CD14-positive monocyte (primary cell): ENCODE measurements around the gene TXLNB. TPM values are rescaled to one million over a fixed set of nuclear protein-coding genes. Genes with fewer than 3 reads are reported as not detected.

Source experiments
- DNase-seq, 3 donors: peaks; one replicate each; pipeline ENCODE4 v3.0.0-alpha.2; 2011 to 2022
- H2AFZ ChIP-seq: 2 replicates; pipeline ENCODE4 v1.6.0; 2012; ENCODE audit warnings: mild to moderate bottlenecking, low read depth, low read length, inconsistent platforms; ENCODE audit not compliant: insufficient read depth, poor library complexity, severe bottlenecking
- H3K27ac ChIP-seq, 2 donors: 1 replicate in 1 of 2; 2 replicates in 1 of 2; pipeline ENCODE4 v1.5.1; 2012 to 2013; ENCODE audit warnings: low read length in 2 of 2, control low read depth in 1 of 2, inconsistent platforms in 1 of 2, low read depth in 1 of 2, mild to moderate bottlenecking in 1 of 2
- H3K27me3 ChIP-seq, 2 donors: one replicate each; pipeline versions ENCODE4 v1.6.0 to v1.6.1; 2011 to 2013; ENCODE audit warnings: low read length in 2 of 2; ENCODE audit not compliant: control insufficient read depth in 2 of 2, insufficient read depth in 2 of 2
- H3K36me3 ChIP-seq, 2 donors: replicated peaks in 1 of 2; 1 replicate in 1 of 2; 2 replicates in 1 of 2; pipeline versions ENCODE4 v1.5.1 to v1.6.1; 2012 to 2013; ENCODE audit warnings: low read length in 2 of 2, control low read depth in 1 of 2, inconsistent platforms in 1 of 2, mild to moderate bottlenecking in 1 of 2; ENCODE audit not compliant: insufficient read depth in 2 of 2, control insufficient read depth in 1 of 2
- H3K4me1 ChIP-seq, 2 donors: 1 replicate in 1 of 2; 2 replicates in 1 of 2; pipeline versions ENCODE4 v1.5.1 to v1.6.1; 2012 to 2013; ENCODE audit warnings: low read length in 2 of 2, control low read depth in 1 of 2, inconsistent platforms in 1 of 2, mild to moderate bottlenecking in 1 of 2, moderate library complexity in 1 of 2; ENCODE audit not compliant: insufficient read depth in 2 of 2, control insufficient read depth in 1 of 2
- H3K4me2 ChIP-seq: replicated peaks from 2 replicates; pipeline ENCODE3; 2012; ENCODE audit warnings: low read length, moderate library complexity, mild to moderate bottlenecking; ENCODE audit not compliant: poor library complexity, severe bottlenecking; ENCODE audit errors: extremely low read depth
- H3K4me3 ChIP-seq, 3 experiments: fragments of 200-600 bp in 1 of 3; sonication (generic) in 1 of 3; replicated peaks in 1 of 3; 1 replicate in 2 of 3; 2 replicates in 1 of 3; pipeline ENCODE4 v1.5.1; 2011 to 2013; ENCODE audit warnings: low read length in 3 of 3, mild to moderate bottlenecking in 3 of 3, control low read depth in 2 of 3, low read depth in 2 of 3, inconsistent platforms in 1 of 3, moderate library complexity in 1 of 3
- H3K79me2 ChIP-seq: 2 replicates; pipeline ENCODE4 v1.6.0; 2012; ENCODE audit warnings: mild to moderate bottlenecking, control low read depth, inconsistent platforms, low read length, moderate library complexity; ENCODE audit not compliant: insufficient read depth
- H3K9ac ChIP-seq: 2 replicates; pipeline ENCODE4 v1.6.0; 2017; ENCODE audit warnings: low read length, mild to moderate bottlenecking; ENCODE audit not compliant: insufficient read depth, poor library complexity, severe bottlenecking
- H3K9me3 ChIP-seq, 2 donors: replicated peaks in 1 of 2; 1 replicate in 1 of 2; 2 replicates in 1 of 2; pipeline versions ENCODE4 v1.5.1 to v1.6.1; 2012 to 2013; ENCODE audit warnings: low read length in 2 of 2, control low read depth in 1 of 2; ENCODE audit not compliant: control insufficient read depth in 1 of 2, insufficient read depth in 1 of 2
- H4K20me1 ChIP-seq: 2 replicates; pipeline ENCODE4 v1.6.0; 2012; ENCODE audit warnings: mild to moderate bottlenecking, low read length, control low read depth, moderate library complexity; ENCODE audit not compliant: insufficient read depth
- H3K27ac Mint-ChIP-seq, 7 donors: one replicate each; pipeline ENCODE4 v1.8.0; 2020; ENCODE audit warnings: mild to moderate bottlenecking in 7 of 7, mixed read lengths in 7 of 7, moderate library complexity in 6 of 7, inconsistent platforms in 2 of 7
- H3K27me3 Mint-ChIP-seq, 3 donors: one replicate each; pipeline ENCODE4 v1.8.0; 2021 to 2022; ENCODE audit warnings: low read depth in 3 of 3, mild to moderate bottlenecking in 3 of 3, mixed read lengths in 3 of 3, moderate library complexity in 3 of 3, inconsistent platforms in 1 of 3
- H3K36me3 Mint-ChIP-seq, 2 donors: one replicate each; pipeline ENCODE4 v1.8.0; 2020; ENCODE audit warnings: mixed read lengths in 2 of 2, inconsistent platforms in 1 of 2, mild to moderate bottlenecking in 1 of 2
- H3K4me1 Mint-ChIP-seq: one replicate; pipeline ENCODE4 v1.8.0; 2020; ENCODE audit warnings: mild to moderate bottlenecking, mixed read lengths
- H3K4me3 Mint-ChIP-seq, 2 donors: one replicate each; pipeline ENCODE4 v1.8.0; 2020; ENCODE audit warnings: mild to moderate bottlenecking in 2 of 2, mixed read lengths in 2 of 2, moderate library complexity in 1 of 2
- H3K9me3 Mint-ChIP-seq, 7 donors: one replicate each; pipeline ENCODE4 v1.8.0; 2020 to 2022; ENCODE audit warnings: mixed read lengths in 7 of 7, mild to moderate bottlenecking in 6 of 7, moderate library complexity in 6 of 7, inconsistent platforms in 2 of 7
- WGBS: methylation state at CpG from one replicate; pipeline ENCODE4 v1.1.5; 2013; ENCODE audit warnings: missing lambda C conversion rate; ENCODE audit not compliant: insufficient coverage; 5-methylcytosine and 5-hydroxymethylcytosine counted together
- intact Hi-C, 2 donors: fragments of 100-400 bp; cut with micrococcal nuclease; formaldehyde crosslinking; loops; one replicate each; pipeline versions ENCODE4 v1.15.0 to v1.15.1; 2023
- polyA plus RNA-seq, 3 donors: library from polyadenylated mRNA; depleted of rRNA in 1 of 3; unstranded in 2 of 3; stranded (reverse) in 1 of 3; fragments of 300-500 nt in 2 of 3; fragments of >200 nt in 1 of 3; fragmentation: Illumina TruSeq in 2 of 3; gene quantifications; 1 replicate in 2 of 3; 2 replicates in 1 of 3; pipeline ENCODE4 v1.2.3, GENCODE V29; 2012 to 2021
- TF ChIP-seq, protein P1 (sequence below): fragments of 200-600 bp; IDR thresholded peaks from one replicate; pipeline ENCODE4 v1.8.0; 2022; ENCODE audit warnings: antibody characterized with exemption, mild to moderate bottlenecking

Gene TXLNB
- polyA plus RNA-seq, 3 donors, result 0.04 to 0.25 (median 0.14) TPM

DNA sequence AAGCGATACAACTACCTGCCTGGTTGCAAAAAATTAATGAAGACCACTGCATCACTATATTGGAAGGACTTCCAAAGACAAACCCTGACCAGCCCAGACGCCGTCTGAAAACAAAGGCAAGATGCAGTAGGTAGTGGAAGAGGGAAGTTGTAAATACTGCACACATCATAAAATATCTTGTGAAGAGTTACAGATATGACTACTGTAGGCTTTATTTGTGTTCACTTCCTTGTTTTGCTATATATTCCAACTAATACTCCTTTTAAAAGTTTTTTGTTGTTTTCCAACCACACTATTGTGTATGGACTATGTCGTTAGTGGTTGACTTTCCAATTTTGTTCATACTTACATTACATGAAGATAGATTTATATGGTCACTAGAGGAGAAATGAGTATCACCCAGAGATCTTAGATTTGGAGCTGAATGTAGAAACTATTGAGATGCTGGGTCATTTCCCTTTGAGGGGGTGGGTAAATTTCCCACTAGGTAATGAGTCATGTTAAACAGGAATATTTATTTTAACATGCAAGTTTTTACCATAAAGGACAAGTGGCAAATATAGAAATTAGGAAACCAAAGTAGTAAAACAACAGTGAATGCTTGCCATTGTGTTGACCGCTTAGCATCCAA lies 16.6 kb upstream of the TXLNB start:
- H3K9ac ChIP-seq, result no peak overlapping the region
- H4K20me1 ChIP-seq, result no peaks in the 10 kb centered on the region
- peak overlapping the region; percentile 39 for H3K4me2 ChIP-seq
- H3K4me1 ChIP-seq, result peaks cover 20 to 22% of the 10 kb centered on the region in 2 donors
- Mint-ChIP-seq H3K9me3 (peaks cover 0 to 4% (median 0%) of the 10 kb centered on the region in 7 donors), H3K36me3 (peaks cover 0 to 3% of the 10 kb centered on the region in 2 donors), H3K4me3 (no peak overlapping the region), H3K4me1 (peaks cover 26% of the 10 kb centered on the region), H3K27ac (peak overlapping the region; percentile 80 to 95 (median 94)), H3K27me3 (peaks cover 0 to 3% (median 0%) of the 10 kb centered on the region in 3 donors)
- TF ChIP-seq, protein P1, sequence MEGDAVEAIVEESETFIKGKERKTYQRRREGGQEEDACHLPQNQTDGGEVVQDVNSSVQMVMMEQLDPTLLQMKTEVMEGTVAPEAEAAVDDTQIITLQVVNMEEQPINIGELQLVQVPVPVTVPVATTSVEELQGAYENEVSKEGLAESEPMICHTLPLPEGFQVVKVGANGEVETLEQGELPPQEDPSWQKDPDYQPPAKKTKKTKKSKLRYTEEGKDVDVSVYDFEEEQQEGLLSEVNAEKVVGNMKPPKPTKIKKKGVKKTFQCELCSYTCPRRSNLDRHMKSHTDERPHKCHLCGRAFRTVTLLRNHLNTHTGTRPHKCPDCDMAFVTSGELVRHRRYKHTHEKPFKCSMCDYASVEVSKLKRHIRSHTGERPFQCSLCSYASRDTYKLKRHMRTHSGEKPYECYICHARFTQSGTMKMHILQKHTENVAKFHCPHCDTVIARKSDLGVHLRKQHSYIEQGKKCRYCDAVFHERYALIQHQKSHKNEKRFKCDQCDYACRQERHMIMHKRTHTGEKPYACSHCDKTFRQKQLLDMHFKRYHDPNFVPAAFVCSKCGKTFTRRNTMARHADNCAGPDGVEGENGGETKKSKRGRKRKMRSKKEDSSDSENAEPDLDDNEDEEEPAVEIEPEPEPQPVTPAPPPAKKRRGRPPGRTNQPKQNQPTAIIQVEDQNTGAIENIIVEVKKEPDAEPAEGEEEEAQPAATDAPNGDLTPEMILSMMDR, result no peak
- no peak overlapping the region for H2AFZ ChIP-seq
- no peaks in the 10 kb centered on the region for H3K79me2 ChIP-seq
- no peaks in the 10 kb centered on the region for H3K9me3 ChIP-seq
- DNase-seq, result peak; percentile 42 to 82 (median 62)
- no peaks in the 10 kb centered on the region for H3K27me3 ChIP-seq
- no CpG with 5 or more reads among the region's 5 CpGs for WGBS
- H3K4me3 ChIP-seq, result peak overlapping the region in 1 of 3 experiments; percentile 37
- H3K27ac ChIP-seq, result peak overlapping the region; percentile 57 to 78
- no peaks in the 10 kb centered on the region for H3K36me3 ChIP-seq
- intact Hi-C loops, result no loop called here

DNA sequence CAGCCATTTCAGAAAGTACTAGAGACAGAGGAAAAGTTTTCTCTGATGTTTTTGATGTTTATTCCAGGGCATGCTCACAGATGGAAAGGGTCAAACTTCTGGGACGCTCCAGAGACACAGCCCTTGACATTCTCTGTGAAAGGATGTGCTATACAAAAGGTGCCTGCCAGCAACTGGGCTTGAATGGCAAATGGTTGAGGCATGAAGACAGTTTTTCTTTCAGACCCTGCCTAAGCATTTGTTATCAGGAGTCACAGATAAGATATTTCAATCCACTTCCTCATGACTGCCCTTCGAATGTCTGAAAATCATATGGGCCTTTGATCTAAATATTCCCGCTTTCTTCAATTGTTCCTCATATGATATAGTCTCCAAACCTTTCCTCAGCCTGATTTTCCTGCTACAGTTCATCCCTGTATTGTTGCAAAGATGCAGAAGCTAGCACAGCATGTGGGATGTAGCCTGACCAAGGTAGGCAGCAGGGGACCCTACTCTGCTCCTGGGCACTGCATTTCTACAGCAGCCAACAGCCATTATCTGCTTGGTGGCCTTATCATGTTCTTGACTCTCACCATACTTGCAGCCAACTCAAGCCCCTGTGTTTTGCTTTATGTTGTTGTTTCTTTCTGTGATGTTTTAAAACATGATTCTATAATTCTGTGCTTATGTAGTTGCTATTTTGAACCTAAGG lies 14.6 kb upstream of the TXLNB start:
- WGBS, result 67% methylated on average over 3 of the region's 3 CpGs
- Histone ChIP-seq H4K20me1 (no peaks in the 10 kb centered on the region), H3K27me3 (no peaks in the 10 kb centered on the region), H3K79me2 (no peaks in the 10 kb centered on the region), H3K36me3 (no peaks in the 10 kb centered on the region), H3K27ac (no peak overlapping the region), H3K9me3 (no peaks in the 10 kb centered on the region), H3K4me1 (peaks cover 20 to 22% of the 10 kb centered on the region in 2 donors), H3K9ac (no peak overlapping the region), H3K4me2 (no peak overlapping the region), H3K4me3 (no peak overlapping the region), H2AFZ (peak overlapping the region; percentile 3)
- Mint-ChIP-seq H3K36me3 (peaks cover 0 to 3% of the 10 kb centered on the region in 2 donors), H3K4me3 (no peak overlapping the region), H3K27me3 (no peaks in the 10 kb centered on the region), H3K4me1 (peaks cover 24% of the 10 kb centered on the region), H3K27ac (peak overlapping the region in 1 of 7 donors; percentile 64), H3K9me3 (no peaks in the 10 kb centered on the region)
- intact Hi-C loops, result no loop called here
- TF ChIP-seq, protein P1, result no peak
- no peak for DNase-seq
